NCI-H510A treated with DMSO at 0.1 percent for 48 hours (cell line): ENCODE data around the gene NEU4.
"Not testable (repeated sequence)": the region's sequence is repeated elsewhere in the genome, so short reads cannot be mapped to it uniquely, and the experiment has no call there.

Experiments
- DNase-seq: peaks from one replicate; lab custom pipeline; 2025; lab: John Stamatoyannopoulos, UW

Gene NEU4

DNA sequence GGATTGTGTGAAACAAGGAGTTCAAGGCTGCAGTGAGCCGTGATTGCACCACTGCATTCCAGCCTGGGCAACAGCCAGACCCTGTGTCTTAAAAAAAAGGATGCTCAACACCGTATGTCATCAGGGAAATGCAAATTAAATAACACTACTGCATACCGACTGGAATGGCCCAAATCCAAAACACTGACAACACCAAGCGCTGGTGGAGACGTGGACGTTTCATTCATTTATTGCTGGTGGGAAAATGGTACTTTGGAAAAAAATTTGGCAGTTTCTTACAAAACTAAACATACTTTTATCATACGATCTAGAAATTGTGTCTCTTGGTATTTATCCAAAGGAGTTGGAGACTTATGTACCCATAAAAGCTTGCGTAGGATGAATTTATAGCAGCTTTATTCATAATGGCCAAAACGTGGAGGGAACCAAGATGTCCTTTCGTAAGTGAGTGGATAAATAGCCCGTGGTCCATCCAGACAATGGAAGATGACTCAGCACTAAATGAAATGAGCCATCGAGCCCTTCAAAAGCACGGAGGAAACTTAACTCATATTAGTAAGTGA, 24.2 kb downstream of the NEU4 start:
- DNase-seq: no peak

DNA sequence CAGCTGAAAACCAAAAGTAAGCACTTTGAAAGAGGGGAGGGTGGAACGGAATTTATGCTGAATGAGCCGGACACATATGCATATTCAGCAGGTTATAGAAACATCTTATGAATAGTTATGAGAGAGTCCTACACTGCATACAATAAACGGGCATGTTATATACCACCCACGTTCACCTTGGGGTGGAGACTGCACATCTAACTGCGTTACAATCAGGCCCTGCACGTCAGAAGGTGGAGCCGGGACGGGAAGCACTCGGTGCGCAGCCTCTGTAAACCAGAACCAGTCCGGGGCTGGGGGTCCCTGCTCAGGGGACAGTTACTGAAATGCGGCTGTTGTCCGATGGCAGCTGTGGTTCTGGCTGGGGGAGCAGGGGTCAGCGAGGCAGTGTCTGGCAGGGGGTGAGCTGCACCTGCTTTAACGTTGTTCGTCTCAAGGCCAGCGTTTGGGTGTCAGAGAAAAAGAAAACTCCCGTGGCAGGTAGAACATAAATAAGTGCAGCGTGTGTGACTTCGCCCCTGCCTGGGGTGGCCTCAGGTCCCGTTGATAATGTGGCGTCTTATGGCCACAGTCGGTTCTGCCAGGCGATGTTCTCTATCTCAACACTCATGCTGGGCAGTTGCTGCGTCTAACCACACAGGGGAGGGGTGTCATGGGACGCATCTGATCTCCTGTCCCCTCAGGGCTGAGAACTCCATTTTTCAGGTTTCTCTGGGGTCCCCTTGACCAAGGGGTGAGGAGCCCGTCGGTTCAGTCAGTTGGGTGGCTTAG, 24.9 kb downstream of the NEU4 start:
- not testable (repeated sequence) for DNase-seq

DNA sequence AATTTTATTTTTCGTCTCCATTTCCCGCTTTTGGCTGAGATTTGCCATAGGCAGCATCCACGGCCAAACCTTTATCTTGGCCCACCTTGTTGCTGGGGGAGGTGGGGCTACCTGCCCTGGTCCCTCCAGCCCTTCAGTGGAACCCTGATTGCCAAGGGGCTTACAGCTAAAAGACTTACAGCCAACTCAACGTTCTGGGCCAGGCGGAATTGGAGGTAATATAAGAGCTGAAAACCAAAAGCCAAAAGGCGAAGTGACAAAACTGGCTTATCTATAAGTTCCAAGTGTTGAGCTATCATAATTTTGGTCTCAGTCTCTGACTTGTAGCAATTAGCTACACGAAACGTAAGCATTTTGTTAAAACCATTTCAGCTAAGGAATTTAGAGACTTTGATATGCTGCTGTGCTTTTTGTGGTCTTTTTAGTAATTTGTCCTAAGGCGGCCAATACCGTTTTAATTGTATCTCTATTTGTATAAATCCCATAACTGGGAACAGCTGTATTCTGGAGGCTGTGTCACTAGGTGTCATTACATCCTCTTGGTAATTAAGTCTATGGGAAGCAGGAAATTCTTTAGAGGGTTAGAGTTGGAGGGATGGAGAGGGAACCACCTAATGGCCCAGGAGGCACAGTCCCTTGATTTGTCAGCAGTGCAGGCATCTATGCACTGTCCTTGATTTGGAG, 25.7 kb downstream of the NEU4 start:
- no peak for DNase-seq

DNA sequence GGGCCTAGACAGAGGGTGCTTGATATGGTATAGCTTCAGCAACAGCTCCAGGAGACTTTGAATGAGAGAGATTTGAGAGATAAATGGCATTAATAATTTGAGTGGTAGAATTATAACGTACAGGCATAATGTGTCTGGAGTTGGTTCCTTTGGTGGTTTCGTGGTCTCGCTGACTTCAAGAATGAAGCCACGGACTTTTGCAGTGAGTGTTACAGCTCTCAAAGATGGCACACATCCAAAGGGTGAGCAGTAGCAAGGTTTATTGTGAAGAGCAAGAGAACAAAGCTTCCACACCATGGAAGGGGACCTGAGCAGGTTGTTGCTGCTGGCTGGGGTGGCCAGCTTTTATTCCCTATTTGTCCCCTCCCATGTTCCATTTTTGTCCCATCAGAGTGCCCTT, 26.6 kb downstream of the NEU4 start:
- no peak for DNase-seq

DNA sequence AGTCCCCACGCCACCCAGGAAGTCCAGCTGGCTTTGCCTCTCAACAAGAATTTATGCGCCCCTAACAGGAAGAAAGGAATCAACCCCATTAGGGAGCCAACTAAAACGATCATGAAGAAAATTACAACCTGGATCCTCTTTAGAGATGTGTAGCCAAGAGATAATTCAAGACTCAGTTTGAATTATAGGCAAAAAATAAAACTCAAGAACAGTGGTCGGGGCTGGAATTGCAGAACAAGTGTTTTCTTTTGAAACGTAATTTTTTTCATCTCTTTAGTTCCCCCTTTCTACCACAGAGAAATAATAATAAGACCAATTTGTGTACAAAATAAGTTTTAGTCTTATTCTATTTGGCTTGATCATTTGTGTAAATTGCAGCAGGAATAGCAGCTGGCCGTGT, 27.3 kb downstream of the NEU4 start:
- DNase-seq: no peak

DNA sequence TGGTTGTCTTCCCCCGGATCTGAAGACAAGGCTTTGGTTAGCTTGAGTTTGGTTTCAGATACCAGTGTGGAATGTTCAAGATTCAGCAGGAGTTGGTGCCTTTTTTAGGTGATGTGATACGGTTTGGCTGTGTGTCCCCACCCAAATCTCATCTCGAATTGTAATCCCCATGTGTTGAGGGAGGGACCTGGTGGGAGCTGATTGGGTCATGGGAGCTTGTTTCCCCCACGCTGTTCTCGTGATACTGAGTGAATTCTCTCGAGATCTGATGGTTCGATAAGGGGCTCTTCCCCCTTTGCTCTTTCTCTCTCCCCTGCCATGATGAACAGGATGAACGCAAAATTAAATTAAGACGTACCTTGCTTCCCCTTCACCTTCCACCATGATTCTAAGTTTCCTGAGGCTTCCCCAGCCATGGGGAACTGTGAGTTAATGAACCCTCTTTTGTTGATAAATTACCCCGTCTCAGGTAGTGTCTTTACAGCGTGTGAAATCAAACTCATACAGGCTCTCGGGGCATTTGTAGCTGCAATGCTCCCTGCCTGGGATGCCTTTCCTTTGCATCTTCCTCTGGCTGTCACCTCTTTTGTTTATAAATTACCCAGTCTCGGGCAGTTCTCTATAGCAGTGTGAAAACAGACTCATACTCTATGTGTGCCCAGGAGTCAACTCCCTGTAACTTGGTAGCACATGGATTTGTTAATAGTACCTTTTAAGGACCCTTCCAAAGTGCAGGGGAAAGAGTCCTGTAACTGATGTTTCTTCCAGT, 28.4 kb downstream of the NEU4 start:
- no peak for DNase-seq

DNA sequence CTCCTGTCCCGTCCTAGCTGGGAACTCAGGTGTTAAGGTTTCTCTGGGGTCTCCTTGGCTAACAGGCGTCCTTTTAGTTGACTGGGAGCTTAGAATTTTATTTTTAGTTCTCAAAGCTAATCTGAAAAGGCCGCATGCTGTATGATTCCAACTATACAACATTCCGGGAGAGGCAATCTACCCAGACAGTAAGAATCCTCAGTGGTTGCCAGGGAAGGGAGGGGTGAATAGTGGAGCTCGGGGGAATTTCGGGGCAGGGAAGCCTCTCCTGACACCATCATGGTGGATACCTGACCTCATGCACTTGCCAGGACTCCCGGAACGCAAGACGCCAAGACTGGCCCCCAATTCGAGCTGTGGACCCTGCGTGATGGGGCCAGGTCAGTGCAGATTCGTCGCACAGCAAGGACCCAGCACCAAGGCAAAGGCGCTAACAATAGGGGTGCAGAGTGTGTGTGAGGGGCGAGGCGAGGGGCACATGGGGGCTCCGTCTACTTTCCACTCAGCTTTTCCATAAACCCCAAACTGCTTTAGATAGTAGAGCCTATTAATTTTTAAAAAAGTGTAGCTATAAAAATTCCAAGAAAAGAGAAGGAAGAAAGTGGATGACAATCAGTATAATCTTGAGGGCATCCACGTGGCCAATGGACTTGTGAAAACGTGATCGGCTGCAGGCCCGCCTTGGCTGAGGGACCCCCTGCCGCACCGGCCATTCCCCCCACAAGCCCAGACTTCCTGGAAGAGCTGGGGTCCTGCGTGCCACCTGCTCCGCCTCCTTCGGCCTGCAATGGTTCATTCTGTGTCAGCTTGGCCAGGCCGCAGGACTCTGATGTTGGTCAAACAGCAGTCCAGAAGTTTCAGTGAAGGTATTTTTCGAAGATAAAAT, 32.4 kb downstream of the NEU4 start:
- no peak for DNase-seq

DNA sequence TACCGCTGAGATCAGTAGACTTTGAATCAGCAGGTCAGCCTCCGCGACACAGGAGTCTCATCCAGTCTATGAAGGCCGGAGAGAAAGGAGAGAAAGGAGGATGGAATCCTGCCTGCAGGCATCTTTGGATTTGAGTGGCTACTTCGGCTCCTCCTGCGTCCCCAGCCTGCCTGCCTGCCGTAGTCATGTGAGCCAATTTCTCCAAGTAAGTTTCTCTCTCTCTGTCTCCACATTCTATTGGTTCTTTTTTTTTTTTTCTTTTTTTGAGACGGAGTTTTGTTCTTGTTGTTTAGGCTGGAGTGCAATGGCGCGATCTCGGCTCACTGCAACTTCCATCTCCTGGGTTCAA, 33.0 kb downstream of the NEU4 start:
- DNase-seq: no peak

DNA sequence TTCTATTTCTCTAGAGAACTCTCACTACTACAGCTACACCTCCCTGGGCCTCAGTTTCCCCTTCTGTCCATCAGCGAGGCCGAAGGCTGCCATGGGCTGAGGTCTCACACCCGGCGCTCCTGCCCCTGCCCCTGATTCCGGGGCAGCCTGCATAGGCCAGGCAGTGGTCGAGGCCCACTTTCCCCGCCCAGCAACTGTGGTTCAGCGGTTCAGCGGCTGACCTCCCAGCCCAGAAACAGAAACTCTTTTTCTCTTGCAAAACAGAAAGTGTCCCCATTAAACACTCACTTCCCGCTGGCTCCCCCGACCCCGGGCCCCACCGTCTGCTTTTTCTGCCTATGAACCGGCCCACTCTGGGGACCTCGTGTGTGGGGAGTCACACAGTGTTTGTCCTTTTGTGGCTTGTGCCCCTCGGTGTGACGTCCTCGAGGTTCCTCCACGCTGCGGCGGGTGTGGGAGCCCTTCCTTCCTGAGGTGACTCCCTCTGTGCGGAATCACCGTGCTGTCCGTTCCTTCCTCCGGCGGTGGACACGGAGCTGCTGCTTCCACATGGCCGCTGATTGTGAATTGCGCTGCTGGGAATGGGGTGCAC, 33.7 kb downstream of the NEU4 start:
- DNase-seq: no peak

DNA sequence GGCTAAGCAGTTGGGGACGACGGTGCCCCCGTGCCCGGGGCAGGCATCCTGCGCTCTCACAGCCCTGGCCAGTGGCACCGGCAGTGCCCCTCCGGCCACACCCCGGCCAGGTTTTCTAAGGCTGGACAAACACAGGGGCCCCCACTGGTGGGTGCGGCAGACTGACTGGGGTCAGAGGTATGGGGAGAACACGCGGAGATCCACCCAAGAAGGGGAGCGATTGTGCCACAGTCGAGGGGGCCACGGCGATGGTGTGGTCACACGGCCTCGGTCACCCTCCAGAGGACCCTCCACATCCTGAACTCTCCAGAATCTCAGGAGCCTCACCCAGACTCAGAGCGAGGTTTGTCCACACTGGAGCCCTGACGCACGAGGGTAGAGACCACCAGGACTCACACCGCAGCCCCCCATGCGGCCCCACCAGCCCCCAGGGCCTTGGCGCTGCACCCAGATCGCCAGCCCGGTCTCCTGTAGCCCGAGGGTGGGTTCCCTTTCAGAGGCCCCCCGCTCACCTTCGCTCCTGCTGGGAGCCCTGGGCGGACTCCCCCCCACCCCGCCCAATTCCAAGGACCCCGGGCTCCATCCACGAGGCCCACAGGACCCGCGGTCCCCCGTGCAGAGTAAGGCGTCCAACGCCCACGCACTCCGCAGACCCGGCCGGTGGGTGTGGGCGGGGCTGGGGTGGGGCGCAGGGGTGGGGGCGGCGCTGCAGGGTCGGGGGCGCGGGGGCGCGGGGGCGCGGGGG, 34.5 kb downstream of the NEU4 start:
- DNase-seq: no peak

DNA sequence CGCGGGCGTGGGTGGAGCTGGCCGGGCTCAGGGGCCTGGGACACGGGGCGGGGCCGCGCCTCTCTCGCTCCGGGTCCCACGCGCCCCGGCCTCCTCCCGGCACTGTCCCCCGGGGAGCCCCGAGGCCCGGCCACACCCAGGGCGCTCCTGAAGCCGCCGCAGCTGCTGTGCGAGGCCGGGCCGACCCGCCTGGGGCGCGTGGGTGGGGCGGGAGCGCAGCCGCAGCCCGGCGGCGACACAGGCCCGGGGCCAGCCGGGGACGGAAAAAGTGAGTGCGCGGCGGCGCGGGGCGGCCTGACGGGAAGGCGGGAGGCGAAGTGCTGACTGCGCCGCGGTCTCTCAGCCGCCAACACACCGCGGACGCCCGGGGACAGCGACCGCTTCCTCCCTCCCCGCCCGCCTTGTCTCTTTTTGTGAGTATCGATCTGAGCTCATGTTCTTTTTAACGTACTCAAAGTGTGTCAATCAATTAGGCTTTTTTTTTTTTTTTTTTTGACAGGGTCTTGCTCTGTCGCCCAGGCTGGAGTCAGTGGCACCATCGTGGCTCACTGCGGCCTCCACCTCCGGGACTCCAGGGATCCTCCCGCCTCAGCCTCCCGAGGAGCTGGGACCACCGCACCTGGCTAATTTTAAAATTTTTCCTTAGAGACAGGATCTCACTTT, 35.2 kb downstream of the NEU4 start:
- DNase-seq: no peak

DNA sequence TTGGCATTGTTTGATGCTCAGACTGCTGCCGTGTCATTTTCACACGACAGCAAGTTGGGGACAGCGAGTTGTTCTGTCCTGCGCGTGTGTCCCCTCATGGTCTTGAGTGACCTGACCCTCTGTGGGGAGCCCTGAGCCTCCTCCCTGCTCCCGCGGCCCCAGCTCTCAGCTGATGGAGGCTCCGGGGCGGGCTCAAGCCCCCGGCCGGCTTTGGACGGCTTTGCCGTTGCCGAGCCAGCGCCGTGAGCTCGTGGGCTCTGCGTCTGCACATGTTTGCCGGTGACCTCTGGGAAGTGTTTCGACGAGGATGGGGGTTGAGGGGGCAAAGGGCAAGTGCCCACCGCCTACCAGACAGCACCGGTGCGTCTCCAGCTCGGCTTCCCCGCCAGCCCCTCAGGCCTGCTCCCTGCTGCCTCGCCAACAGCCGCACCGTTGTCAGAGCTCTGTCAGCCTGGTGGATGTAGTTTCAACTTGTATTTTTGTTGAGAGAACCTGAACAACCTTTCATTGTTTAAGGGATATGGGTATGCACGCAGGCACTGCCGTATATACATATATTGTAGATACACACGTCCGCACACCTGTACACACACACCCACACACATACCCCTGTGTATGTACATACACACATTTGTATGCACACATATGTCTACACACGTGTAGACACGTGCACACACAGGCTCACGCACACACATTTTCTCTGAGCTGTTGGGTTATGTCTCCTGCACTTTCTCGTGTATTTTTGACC, 36.0 kb downstream of the NEU4 start:
- DNase-seq: no peak

DNA sequence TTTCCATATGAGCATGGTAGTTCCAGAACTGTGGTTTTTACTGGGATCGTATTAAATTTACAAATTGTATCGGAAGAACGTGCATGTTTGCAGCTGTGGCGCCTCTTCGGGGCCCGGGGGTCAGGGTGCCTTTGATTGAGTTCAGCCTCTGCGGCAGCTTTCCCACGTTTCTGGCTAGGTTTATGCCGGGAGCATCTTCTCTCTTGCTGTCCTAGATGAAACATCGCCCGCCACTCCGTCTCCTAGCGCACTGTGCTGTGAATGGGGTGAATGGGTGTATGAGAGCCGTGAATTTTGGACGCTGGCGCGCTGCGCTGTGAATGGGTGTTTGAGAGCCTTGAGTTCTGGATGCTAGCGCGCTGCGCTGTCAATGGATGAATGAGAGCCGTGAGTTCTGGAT, 37.4 kb downstream of the NEU4 start:
- no peak for DNase-seq

DNA sequence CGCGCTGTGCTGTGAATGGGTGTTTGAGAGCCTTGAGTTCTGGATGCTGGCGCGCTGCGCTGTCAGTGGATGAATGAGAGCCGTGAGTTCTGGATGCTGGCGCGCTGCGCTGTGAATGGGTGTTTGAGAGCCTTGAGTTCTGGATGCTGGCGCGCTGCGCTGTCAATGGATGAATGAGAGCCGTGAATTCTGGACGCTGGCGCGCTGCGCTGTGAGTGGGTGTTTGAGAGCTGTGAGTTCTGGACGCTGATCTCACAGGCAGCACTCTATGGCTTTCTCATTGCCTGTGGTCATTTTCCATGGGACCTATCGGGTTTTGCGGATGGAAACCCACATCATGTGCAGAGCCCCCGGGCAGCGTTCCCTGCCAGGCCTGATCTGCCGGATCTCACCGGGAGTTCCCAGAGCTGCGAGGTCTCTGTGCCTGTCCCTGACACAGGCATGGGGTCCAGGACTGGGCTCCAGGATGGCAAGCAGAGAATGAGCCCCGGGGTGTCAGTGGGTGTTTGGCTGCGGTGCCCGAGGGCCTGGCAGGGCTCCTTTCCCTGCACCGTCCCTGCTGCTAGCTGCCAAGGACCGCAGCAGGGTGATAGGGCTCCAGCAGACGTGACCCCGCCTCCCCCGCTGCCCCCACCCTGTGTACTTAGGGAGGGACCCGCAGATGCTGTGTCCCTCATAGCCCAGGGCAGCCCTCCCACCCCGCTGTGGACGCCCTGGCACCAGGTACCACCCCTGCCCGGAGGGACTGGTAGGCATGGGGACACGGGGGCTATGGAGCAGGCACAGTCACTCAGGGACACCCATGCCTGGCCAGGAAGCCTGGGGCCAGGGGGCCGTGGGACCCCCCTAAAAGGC, 40.0 kb downstream of the NEU4 start:
- DNase-seq: no peak

DNA sequence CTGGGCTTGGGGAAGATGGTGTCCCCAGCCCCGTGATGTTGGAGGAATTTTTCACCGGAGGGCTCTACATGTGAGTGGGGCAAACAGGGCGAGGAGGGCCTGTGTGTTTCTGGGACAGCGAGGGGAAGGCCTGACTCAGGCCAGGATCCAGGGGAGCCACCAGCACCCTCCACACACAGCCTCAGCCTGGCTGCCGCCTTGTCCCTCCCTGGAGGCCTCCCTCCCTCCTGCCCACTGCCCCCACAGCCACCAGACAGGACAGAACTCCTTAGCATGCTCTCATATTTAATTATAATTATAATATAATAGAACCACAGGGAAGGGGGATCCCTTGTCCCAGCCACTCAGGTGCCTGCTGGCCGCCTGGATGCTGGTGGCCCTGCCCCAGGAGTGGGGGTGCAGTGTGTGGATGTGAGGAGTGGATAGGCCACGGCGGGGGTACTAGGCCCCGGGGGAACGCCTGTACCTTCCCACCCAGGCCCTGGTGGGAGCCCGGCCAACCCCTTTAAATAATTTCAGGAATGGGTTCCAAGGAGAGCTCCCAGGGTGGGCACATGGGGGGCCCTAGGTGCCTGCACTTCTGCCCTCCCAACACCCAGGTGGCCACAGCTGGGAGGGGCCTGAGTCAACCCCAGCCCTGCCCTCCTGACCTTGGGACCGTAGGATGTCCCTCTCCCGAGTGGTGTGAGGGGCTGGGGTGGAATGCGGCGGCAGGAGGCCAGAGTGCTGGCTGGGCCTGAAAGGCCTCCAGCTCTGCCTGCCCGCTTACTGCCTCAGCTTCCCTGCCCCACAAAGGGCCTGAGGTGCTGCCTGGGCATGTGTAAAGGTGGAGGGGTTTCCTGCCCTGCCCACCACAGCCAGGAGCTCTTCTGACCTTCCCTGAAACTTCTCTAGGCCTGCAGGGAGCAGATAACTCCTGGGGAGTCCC, 40.9 kb downstream of the NEU4 start:
- DNase-seq: no peak

DNA sequence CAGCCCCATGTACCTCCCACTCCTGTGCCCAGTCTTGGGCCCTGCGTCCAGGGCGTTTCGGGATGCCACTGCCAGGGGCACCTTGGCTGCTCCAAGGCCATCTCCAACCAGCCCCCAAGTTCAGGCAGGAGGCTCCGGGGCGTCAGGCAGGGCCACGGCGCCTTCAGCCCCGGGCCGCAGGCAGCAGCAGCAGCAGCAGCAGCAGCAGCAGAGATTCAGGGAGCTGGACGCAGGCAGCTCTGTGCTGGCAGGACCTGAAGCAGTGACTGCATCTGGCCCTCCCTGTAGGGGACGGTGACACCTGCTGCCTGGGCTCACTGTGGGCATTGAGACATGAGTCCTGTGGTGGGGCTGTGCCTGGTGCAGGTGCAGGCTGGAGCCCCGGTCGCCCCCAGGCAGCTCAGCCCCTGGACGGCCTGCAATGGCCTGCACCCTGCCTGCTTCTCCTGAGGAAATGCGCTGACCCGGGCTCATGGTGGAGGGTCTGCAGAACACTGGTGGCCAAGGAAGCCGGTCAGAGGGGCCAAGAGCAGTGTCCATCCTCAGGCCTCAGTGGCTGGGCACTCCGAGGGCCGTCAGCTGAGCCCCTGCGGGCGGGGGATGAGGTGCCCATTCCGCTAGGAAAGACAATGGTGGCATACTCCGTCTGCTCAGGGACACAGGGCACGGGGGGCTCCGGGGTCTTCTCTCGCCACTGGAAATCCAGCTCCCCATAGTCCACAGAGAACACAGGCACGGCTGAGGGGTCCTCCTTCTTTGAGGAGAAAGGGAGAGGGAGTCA, 41.7 kb downstream of the NEU4 start:
- DNase-seq: no peak
